HG02798 (cell line): Measurements from ENCODE around the gene SAMD10.
"Not testable (repeated sequence)": the region's sequence is repeated elsewhere in the genome, so short reads cannot be mapped to it uniquely, and the experiment has no call there.

Experiments
- ATAC-seq: cut with Tn5 transposase; IDR thresholded peaks from one replicate; pipeline ENCODE4 v1.9.1; 2021; ENCODE audit warnings: mild to moderate bottlenecking; ENCODE audit not compliant: unreplicated experiment, poor library complexity

SAMD10 gene

GRCh38 chr20:63979557-63980316, at the start of gene SAMD10:
Gene SAMD10 (minus strand): TSS chr20:63979642. CDS start chr20:63979467, 175 bp downstream.
- no peak for ATAC-seq

- no peak for ATAC-seq
Measured at GRCh38 chr20:64027981-64028685, 48.7 kb upstream of the SAMD10 start.

GRCh38 chr20:64025826-64026412, 46.5 kb upstream of the SAMD10 start:
- no peak for ATAC-seq

GRCh38 chr20:64025101-64025825, 45.8 kb upstream of the SAMD10 start:
- no peak for ATAC-seq

- no peak for ATAC-seq
Measured at GRCh38 chr20:64024141-64024990, 44.9 kb upstream of the SAMD10 start.

- ATAC-seq, result no peak
Measured at GRCh38 chr20:64023361-64024140, 44.1 kb upstream of the SAMD10 start.

GRCh38 chr20:64022671-64023360, 43.4 kb upstream of the SAMD10 start:
- no peak for ATAC-seq

GRCh38 chr20:64021124-64021975, 41.9 kb upstream of the SAMD10 start:
- ATAC-seq, result no peak

GRCh38 chr20:64015635-64016034, 36.2 kb upstream of the SAMD10 start:
- no peak for ATAC-seq

GRCh38 chr20:64012385-64013154, 33.1 kb upstream of the SAMD10 start:
- not testable (repeated sequence) for ATAC-seq

GRCh38 chr20:64011366-64011779, 31.9 kb upstream of the SAMD10 start:
- no peak for ATAC-seq

GRCh38 chr20:64010711-64011237, 31.3 kb upstream of the SAMD10 start:
- no peak for ATAC-seq

GRCh38 chr20:64009811-64010387, 30.5 kb upstream of the SAMD10 start:
- no peak for ATAC-seq

GRCh38 chr20:64006902-64007301, 27.5 kb upstream of the SAMD10 start:
- ATAC-seq, result peak; percentile 32

GRCh38 chr20:64006490-64006889, 27.0 kb upstream of the SAMD10 start:
- no peak for ATAC-seq

GRCh38 chr20:64005394-64005793, 26.0 kb upstream of the SAMD10 start:
- ATAC-seq, result no peak
